K562 (cell line): ENCODE measurements around the gene DYNC1H1. TPM values are rescaled to one million over a fixed set of nuclear protein-coding genes. Genes with fewer than 3 reads are reported as not detected.

Experiments used
- CUX1 ChIP-seq: fragments of 200-800 bp; sonication (Bioruptor generic); IDR thresholded peaks from 2 replicates; pipeline ENCODE4 v1.6.1; 2016; ENCODE audit warnings: missing genetic modification characterization, missing compliant biosample characterization
- ETV6 ChIP-seq, 3 experiments: fragments of 150-350 bp in 1 of 3; sonication (generic) in 1 of 3; formaldehyde crosslinking in 1 of 3; IDR thresholded peaks; 2 replicates each; pipeline versions ENCODE4 v1.6.1 to v1.8.0; 2014 to 2022; ENCODE audit warnings: borderline replicate concordance in 2 of 3, low read depth in 2 of 3, antibody characterized with exemption in 1 of 3, low read length in 1 of 3, mild to moderate bottlenecking in 1 of 3, missing genetic modification reagents in 1 of 3
- GABPA ChIP-seq: fragments of 200-800 bp; sonication (Bioruptor generic); conservative IDR thresholded peaks from 2 replicates; pipeline ENCODE4 v1.6.1; 2016; ENCODE audit warnings: low read depth, missing genetic modification characterization, missing compliant biosample characterization
- GATAD2A ChIP-seq: fragments of 450-650 bp; IDR thresholded peaks from 2 replicates; pipeline ENCODE4 v1.6.1; 2017
- HSF4 ChIP-seq: fragments of 250-450 bp; sonication (Bioruptor Pico); IDR thresholded peaks from 2 replicates; pipeline ENCODE4 v2.1.2; 2022; ENCODE audit warnings: mild to moderate bottlenecking, moderate library complexity, borderline replicate concordance
- KLF6 ChIP-seq: fragments of 250-450 bp; sonication (Bioruptor Pico); IDR thresholded peaks from 2 replicates; pipeline ENCODE4 v1.4.0; 2020; ENCODE audit warnings: mild to moderate bottlenecking, moderate library complexity, borderline replicate concordance
- MXD1 ChIP-seq: fragments of 250-450 bp; sonication (Bioruptor Pico); IDR thresholded peaks from 2 replicates; pipeline ENCODE4 v1.8.0; 2021; ENCODE audit warnings: borderline replicate concordance, mild to moderate bottlenecking, moderate library complexity; ENCODE audit not compliant: poor library complexity, severe bottlenecking
- PHF21A ChIP-seq: fragments of 450-650 bp; IDR thresholded peaks from 2 replicates; pipeline ENCODE4 v1.6.1; 2017; ENCODE audit warnings: low read depth, borderline replicate concordance
- SNAPC5 ChIP-seq: fragments of 250-450 bp; sonication (Bioruptor Pico); IDR thresholded peaks from 2 replicates; pipeline ENCODE4 v1.8.0; 2021; ENCODE audit warnings: moderate library complexity, mild to moderate bottlenecking, inconsistent platforms
- TEAD4 ChIP-seq, 2 experiments: sonication (generic) in 1 of 2; formaldehyde crosslinking in 1 of 2; IDR thresholded peaks; 2 replicates each; pipeline versions ENCODE4 v1.6.1 to v1.8.0; 2012 to 2022; ENCODE audit warnings: borderline replicate concordance in 1 of 2, inconsistent platforms in 1 of 2, low read length in 1 of 2, mild to moderate bottlenecking in 1 of 2, missing genetic modification reagents in 1 of 2
- TSC22D4 ChIP-seq: fragments of 450-650 bp; IDR thresholded peaks from 2 replicates; pipeline ENCODE4 v1.6.1; 2016; ENCODE audit warnings: missing genetic modification characterization, missing biosample characterization, control low read depth
- ZBTB2 ChIP-seq: fragments of 450-650 bp; IDR thresholded peaks from 2 replicates; pipeline ENCODE4 v1.6.1; 2016; ENCODE audit warnings: antibody characterized with exemption
- ZBTB26 ChIP-seq: fragments of 450-650 bp; formaldehyde crosslinking; IDR thresholded peaks from 2 replicates; pipeline ENCODE4 v1.4.0; 2022; ENCODE audit warnings: missing genetic modification characterization
- ZFPM2 ChIP-seq: fragments of 250-450 bp; sonication (Bioruptor Pico); IDR thresholded peaks from 2 replicates; pipeline ENCODE4 v1.5.1; 2022; ENCODE audit warnings: mild to moderate bottlenecking
- ZNF280A ChIP-seq: fragments of 450-650 bp; IDR thresholded peaks from 2 replicates; pipeline ENCODE4 v1.6.1; 2018; ENCODE audit warnings: mild to moderate bottlenecking, low read depth; ENCODE audit not compliant: partially characterized antibody
- polyA plus RNA-seq, 8 experiments: library from polyadenylated mRNA; depleted of rRNA in 4 of 8; stranded (reverse) in 5 of 8; unstranded in 3 of 8; fragments of >200 nt; fragmentation: Nextera tagmentation in 2 of 8; fragmentation: Illumina TruSeq in 1 of 8; extraction: Ambion mirVana in 2 of 8; extraction: Trizol in 1 of 8; gene quantifications; 2 replicates each; pipeline versions ENCODE4 v1.2.1 to v1.2.3, GENCODE V29; 2011 to 2014; ENCODE audit warnings: inconsistent platforms in 1 of 8, missing spikeins in 1 of 8
- total RNA-seq, 7 experiments: library from RNA; depleted of rRNA in 6 of 7; stranded (reverse); fragments of >200 nt in 6 of 7; fragmentation: Illumina TruSeq in 2 of 7; extraction: Trizol in 2 of 7; gene quantifications; 2 replicates each; pipeline versions ENCODE4 v1.2.1 to v1.2.3, GENCODE V29; 2011 to 2021; ENCODE audit warnings: low replicate concordance in 1 of 7

Gene DYNC1H1
- total and polyA plus RNA-seq, 9 of the 15 experiments (the other 6 are each of a cell fraction or from before 2014, with no cell fraction given) = 31.9 to 335 (median 115) TPM

- TF ChIP-seq ETV6 (IDR thresholded peaks at IDR 0.05; ENCODE audit: borderline replicate concordance in 1 of 2, low read depth in 2 of 2, low read length in 1 of 2) (no peak), ETV6 (CRISPR knock-in tag; IDR thresholded peaks at IDR 0.05; ENCODE audit: borderline replicate concordance) (no peak; the same call in 1 of the 2 replicates), TEAD4 (IDR thresholded peaks at IDR 0.05; ENCODE audit: low read length) (no peak), TEAD4 (CRISPR knock-in tag; IDR thresholded peaks at IDR 0.05; ENCODE audit: borderline replicate concordance) (peak; percentile 88; the same call in 1 of the 2 replicates), TSC22D4 (tag) (no peak), ZNF280A (no peak), MXD1 (no peak), KLF6 (CRISPR knock-in tag) (no peak), SNAPC5 (CRISPR knock-in tag) (no peak), ZBTB26 (CRISPR knock-in tag) (no peak), CUX1 (CRISPR knock-in tag) (no peak; the same call in 1 of the 2 replicates), ZBTB2 (no peak), ZFPM2 (CRISPR knock-in tag) (no peak), HSF4 (CRISPR knock-in tag) (no peak), GATAD2A (no peak), GABPA (tag) (0 out of 2 replicates have a peak, but pooled peaks have one; percentile 23), PHF21A (no peak)
These were observed 123.8 kb downstream of the DYNC1H1 start (continued) for GRCh38 chr14:102088012-102088792.
